Upper lobe of left lung (tissue), 4 donors: ENCODE measurements around the gene GSG1L.

Experiments
- CTCF ChIP-seq, 6 experiments: fragments of 450-650 bp in 4 of 6; fragments of 200-600 bp in 2 of 6; sonication (generic) in 2 of 6; IDR thresholded peaks; one replicate each; pipeline ENCODE4 v1.5.1; 2016 to 2019; ENCODE audit warnings: antibody characterized with exemption in 6 of 6
- EP300 ChIP-seq, 4 donors: sonication (generic); formaldehyde crosslinking; IDR thresholded peaks; one replicate each; pipeline ENCODE4 v1.5.1; 2017; ENCODE audit warnings: antibody characterized with exemption in 4 of 4, control low read depth in 2 of 4
- POLR2A ChIP-seq, 4 donors: fragments of 450-650 bp; IDR thresholded peaks; one replicate each; pipeline ENCODE4 v1.5.1; 2016 to 2017; ENCODE audit warnings: antibody characterized with exemption in 4 of 4, mild to moderate bottlenecking in 2 of 4
- POLR2AphosphoS5 ChIP-seq, 2 donors: sonication (generic); formaldehyde crosslinking; IDR thresholded peaks; one replicate each; pipeline ENCODE4 v1.5.1; 2017; ENCODE audit warnings: antibody characterized with exemption in 2 of 2

DNA sequence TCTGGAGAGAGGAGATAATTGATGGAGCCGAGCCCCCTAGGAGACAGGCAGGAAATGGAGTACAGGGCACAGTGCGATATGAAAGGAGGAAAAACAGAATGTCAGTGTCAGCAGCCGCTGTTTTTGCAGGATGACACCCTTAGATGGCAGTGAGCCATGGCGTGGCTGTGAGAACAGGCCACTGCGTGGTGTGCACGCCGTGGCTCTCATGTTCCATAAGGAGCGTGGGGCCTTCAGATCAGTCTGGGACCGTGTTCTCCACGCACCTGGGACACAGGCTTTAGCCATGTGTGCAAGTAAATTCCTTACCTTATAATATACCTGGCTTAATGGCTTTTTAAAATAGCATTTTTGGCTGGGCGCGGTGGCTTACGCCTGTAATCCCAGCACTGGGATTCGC, 315.6 kb downstream of the GSG1L start:
- no peak for TF ChIP-seq CTCF (IDR thresholded peaks at IDR 0.05)
- no peak for TF ChIP-seq EP300 (IDR thresholded peaks at IDR 0.05)
- no peak for TF ChIP-seq POLR2AphosphoS5 (IDR thresholded peaks at IDR 0.05)
- no peak for TF ChIP-seq POLR2A (IDR thresholded peaks at IDR 0.05)
